HG03280 (cell line): ENCODE measurements around the gene TRABD2B.

ENCODE experiments used
- ATAC-seq: cut with Tn5 transposase; IDR thresholded peaks from one replicate; pipeline ENCODE4 v1.9.1; 2021; ENCODE audit warnings: mild to moderate bottlenecking, moderate library complexity; ENCODE audit not compliant: unreplicated experiment

The TRABD2B gene

GRCh38 chr1:47997289-47998200 lies at the start of gene TRABD2B:
TRABD2B (minus strand) TSS chr1:47997385.
- ATAC-seq = peak; percentile 77

- no peak for ATAC-seq
Observed at GRCh38 chr1:48044311-48044710, 47.1 kb upstream of the TRABD2B start.

DNA sequence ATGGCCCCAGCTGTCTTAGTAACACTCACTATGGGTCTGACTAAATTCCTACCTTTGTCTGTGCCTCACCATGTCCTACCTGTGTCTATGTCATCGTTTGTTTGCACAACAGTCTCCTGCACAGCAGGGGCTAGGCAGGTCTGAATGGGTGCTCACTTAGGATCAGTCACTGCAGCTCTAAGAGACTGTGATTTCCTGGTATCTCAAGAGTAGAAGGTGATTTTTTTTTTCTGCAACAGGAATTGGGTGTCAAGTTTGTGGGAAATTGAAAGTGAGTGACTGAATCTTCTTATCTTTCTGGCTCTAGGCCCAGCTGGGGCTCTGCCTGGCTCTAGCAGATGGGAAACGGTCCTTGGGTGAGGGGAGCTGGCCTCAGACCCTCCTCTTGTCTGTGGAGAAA lies 46.4 kb upstream of the TRABD2B start:
- ATAC-seq = no peak

- ATAC-seq = no peak
Observed at GRCh38 chr1:48040154-48040553, 43.0 kb upstream of the TRABD2B start.

DNA sequence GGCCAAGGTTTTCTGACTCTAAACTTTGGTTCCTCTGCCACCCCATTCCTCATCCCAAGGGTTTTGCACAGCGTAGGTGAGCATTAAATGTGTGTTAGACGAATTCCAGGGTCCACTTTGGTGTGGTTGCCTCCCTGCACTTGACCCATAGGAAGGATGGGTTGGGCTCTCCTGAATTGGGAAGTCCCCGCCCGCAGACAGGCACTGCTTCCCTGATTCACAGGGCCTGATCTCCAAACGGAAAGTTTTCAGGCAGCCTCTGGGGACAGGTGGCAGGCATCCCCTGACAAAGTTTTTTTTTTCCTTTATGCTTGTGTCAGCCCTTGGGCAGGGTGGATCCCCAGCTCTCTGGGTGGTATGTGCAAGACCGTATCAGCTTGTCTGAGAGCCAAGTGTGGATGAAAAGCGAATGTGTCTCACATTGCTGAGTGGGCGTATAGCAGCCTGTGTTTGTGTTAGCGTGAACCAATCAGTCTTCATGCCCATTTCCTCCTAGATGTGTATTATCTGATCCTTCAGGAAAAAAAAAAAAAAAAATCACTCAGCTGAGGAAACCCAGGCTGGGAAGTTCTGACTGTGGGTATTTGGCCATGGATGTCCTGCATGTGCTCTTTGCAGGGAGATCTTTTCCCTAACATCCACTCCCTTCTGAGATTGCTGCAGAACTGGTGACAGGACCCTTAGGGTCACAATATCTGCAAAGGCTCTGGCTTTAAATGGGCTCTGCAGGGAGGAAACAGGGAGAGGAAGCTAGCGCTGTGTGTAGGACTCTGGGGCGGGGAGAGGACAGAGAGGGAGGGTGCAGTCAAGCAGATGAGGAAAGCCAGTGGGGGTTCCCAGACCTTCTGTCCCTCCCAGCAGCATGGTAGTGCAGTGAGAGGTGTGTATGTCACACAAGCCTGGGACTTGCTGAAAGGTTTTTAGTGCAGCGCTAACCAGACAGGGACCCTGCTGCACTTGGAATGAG lies 42.2 kb upstream of the TRABD2B start:
- ATAC-seq = no peak

GRCh38 chr1:48038270-48038767 lies 41.1 kb upstream of the TRABD2B start:
- no peak for ATAC-seq

DNA sequence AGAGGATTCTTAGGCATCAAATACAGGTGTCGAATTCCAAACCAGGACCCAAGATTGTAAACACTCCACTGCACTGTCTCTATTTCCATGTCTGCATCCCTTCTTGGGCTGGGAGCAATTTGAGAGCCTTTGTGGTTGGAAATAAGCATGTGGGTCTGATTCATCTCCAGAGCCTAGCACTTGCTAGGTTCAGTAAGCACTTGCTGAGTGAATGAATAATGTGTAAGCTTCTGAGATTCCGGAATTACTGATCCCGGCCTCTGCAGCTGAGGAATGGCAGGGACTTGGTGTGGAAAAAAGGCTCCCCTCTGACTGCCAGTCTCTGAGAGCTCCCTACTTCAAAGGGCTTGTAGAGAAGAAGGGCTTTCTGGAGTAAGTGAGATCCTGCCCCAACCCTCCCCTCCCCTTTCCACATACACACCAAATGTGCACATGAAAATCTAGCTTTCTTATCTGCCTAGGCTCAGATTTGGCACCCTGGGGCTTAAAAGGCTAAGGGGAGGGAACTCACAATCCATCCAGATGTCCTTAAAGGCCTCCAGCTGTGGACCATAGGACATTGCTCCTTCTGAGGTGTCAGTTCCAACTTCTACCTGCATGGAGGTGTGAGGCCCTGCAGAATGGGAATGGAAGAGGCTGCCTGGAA lies 39.6 kb upstream of the TRABD2B start:
- no peak for ATAC-seq

DNA sequence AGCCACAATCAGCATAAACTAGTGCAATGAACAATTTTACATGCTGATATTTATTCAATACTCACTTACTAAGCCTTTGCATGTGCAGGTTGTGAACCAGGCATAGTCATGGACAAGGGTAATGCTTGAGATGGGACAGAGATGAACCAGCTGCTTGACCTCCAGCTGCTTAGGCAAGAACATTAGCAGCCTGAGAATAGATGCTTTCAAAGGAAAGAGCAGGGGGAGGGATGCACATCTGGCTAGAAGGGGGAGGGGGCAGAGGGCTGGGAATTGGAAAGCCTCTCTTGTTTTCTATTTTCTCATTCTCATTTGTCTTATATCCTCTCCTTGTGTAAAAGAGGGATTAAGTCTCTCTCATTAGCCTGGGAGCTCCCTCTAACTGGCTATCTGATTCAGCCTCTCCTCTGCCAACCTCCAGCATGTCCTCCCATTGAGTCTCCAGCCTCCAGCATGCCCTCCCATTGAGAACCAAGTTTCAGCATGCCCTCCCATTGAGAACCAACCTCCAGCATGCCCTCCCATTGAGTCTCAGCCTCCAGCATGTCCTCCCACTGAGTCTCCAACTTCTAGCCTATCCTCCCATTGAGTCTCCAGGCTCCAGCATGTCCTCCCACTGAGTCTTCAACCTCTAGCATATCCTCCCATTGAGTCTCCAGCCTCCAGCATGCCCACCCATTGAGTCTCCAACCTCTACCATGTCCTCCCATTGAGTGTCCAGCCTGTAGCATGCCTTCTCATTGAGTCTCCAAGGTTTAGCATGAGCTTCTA lies 38.4 kb upstream of the TRABD2B start:
- ATAC-seq = no peak

DNA sequence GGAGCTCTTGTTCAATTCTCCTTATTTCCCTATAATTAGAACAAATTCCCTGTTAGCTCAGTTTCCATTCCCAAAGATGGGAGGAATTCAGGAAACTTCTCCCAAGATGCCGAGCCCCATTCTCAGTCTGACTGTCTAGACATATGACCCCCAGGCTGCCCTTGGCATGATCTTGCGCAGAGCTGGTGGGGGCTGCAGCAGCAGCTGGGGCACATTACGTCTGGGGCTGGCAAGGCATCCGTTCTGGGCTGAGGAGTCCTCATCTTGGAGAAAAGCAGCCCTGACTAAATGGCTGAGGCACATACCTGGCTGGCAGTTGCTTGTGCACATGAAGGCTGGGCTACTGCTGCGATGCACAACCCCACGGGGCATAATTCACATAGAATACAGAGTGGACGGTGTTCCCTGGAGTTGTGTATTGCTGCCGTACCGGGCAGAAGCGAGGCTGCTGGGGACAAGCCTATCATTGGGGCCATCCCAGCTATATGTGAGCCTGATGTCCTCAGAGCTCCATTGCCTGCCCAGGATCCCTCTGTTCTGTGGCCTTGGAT lies 36.4 kb upstream of the TRABD2B start:
- ATAC-seq = no peak

- no peak for ATAC-seq
Observed at GRCh38 chr1:48031676-48032075, 34.5 kb upstream of the TRABD2B start.

DNA sequence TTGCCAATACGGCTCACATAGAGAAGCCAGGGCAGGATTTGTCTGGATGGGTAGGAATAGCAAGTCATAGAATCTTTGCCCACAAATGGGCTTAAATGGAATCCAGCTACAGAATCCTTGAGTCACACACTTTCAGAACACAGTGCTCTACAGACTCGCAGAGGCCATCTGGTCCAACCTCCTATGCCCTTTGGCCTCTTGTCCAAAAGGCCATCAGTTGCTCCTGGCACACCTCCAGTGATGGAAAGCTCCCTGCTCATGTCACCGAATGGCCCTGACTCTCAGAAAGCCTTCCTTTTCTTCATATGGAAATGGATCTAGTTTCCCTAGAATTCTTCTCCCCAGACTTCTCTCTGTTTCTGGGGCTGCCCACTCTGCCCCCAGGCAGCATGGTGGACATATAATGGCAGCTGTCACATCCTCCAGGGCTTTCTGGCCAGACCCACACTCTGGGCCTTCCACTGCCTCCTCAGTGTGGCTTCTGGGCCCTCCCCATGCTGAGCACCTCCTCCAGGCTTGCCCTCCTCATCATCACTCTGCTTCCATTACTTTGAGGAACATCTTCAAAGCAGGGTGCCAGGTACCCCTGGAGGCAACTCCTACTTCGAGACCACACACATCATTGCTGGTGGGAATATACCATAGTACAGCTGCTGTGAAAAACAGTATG lies 33.6 kb upstream of the TRABD2B start:
- no peak for ATAC-seq

DNA sequence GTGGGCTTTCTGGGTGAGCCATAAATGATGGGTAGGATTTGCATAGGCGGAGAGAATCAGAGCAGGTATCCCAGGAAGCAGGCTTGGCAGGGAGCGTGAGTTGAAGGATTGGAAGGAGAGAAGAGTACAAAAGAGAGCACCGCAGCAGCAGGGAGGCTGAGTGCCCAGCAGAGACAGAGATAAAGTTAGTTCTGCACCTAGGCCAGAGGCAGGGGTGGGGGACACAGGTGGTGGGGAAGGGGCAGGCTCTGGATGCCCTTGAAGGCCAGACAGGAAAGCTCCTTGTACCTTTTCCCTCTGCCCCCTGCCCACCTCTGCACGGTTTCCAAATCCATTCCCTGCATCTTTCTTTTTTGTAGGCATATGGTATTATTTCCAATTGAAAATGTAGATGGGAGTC lies 33.0 kb upstream of the TRABD2B start:
- no peak for ATAC-seq

GRCh38 chr1:48028218-48029069 lies 31.3 kb upstream of the TRABD2B start:
- ATAC-seq = no peak

DNA sequence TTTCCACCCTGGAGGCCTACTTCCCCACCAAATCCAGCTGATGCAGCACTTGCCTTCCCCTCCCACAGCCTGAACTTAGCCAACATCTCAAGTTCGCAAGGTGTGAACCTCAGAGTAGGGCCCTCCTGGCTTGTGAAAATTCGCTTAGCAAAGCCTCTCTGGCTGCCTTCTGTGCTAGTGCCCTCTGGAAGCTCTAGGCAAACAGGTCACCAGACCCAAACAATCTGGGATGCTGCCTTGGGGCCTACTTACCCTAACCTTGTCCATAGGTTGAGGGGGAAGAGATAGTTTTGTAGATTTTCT lies 30.3 kb upstream of the TRABD2B start:
- ATAC-seq = no peak

DNA sequence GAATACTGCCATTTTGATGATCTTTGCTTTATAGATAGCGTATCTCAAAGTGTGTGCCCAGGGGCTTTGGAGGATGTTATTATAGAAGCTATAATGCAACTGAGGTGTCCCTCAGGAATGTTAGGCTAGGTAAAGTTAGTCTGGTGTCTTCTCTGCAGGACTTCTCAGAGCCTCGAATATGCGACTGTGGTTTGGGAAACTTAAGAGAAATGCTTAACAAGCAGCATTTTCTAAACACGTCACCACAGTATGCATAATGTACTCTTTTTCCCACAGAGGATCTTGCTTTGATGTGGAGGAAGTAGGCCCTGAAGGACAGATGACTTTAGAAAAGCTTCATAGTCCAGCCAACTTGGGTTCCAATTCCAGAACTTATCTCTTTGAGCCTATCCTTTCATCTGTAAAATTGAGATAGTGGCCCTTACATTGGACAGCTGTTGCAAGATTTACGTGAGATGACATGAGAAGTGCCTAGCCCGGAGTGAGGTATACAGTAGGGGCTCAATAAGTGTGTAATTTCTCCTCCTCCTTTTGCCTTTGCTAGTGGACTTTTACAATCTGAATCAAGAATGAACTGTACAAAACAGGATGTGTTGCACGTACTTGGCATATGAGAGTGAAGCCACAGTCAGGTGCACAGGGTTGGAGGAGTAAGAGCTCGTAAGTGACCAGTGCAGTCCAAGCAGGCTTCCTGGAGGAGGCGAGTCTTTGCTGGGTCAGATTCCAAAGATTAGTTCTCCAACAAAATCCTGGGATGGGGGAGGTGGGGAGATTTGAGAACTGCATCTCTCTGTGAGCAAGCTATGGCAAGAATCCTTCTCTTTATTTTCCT lies 29.7 kb upstream of the TRABD2B start:
- ATAC-seq = no peak

GRCh38 chr1:48026275-48026674 lies 29.1 kb upstream of the TRABD2B start:
- ATAC-seq = no peak

GRCh38 chr1:48025076-48025475 lies 27.9 kb upstream of the TRABD2B start:
- ATAC-seq = no peak

DNA sequence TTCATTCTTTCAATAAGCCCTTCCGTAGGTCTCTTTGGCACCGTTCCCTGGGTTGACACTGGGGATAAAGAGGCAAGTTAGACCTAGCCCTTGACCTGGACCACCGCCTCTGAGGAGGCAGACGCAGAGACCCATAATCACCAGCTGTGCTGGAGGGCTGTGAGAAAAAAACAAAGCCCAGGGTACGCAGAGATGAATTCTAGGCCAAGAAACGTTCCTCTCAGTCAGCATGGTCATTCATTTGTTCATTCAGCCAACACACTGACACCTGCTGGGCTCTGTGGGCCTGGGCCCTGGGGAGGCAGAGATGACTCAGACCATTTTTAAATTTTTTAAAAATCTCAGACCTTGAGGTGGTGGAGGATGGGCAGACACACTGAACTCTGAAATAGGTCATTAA lies 26.3 kb upstream of the TRABD2B start:
- no peak for ATAC-seq
